Liver (tissue), 1 donor: ENCODE data around the gene ARL4D.

Experiments used
- FOXA1 ChIP-seq: IDR thresholded peaks from 2 replicates; pipeline ENCODE4 v1.6.1; 2016; ENCODE audit warnings: antibody characterized with exemption
- YY1 ChIP-seq: IDR thresholded peaks from 2 replicates; pipeline ENCODE4 v1.6.1; 2016; ENCODE audit warnings: antibody characterized with exemption, mild to moderate bottlenecking

GRCh38 chr17:43442711-43443110 is 43.9 kb downstream of the ARL4D start:
- no peak for TF ChIP-seq FOXA1
- no peak for TF ChIP-seq YY1
